Smooth muscle cell (in vitro differentiated cells): ENCODE measurements around the gene ZNF225. TPM values are rescaled to one million over a fixed set of nuclear protein-coding genes. Genes with fewer than 3 reads are reported as not detected.

Experiments
- DNase-seq: peaks from one replicate; lab custom pipeline; 2025; ENCODE audit not compliant: unreplicated experiment; lab: John Stamatoyannopoulos, UW
- H2AFZ ChIP-seq: fragments of 200-600 bp; sonication (generic); 2 replicates; pipeline ENCODE4 v1.6.0; 2016; ENCODE audit warnings: antibody characterized with exemption, low read depth, mild to moderate bottlenecking
- H3F3A ChIP-seq: fragments of 200-600 bp; sonication (generic); 2 replicates; pipeline ENCODE4 v1.6.0; 2017; ENCODE audit warnings: antibody characterized with exemption, low read depth
- H3K27ac ChIP-seq: fragments of 200-600 bp; sonication (generic); 2 replicates; pipeline ENCODE4 v1.5.1; 2016; ENCODE audit warnings: low read depth, mild to moderate bottlenecking
- H3K27me3 ChIP-seq: fragments of 200-600 bp; sonication (generic); 2 replicates; pipeline ENCODE4 v1.6.1; 2016; ENCODE audit warnings: low read depth, mild to moderate bottlenecking
- H3K36me3 ChIP-seq: fragments of 200-600 bp; sonication (generic); 2 replicates; pipeline ENCODE4 v1.5.1; 2016; ENCODE audit warnings: low read depth
- H3K4me1 ChIP-seq: fragments of 200-600 bp; sonication (generic); 2 replicates; pipeline ENCODE4 v1.5.1; 2016; ENCODE audit warnings: low read depth
- H3K4me2 ChIP-seq: fragments of 200-600 bp; sonication (generic); 2 replicates; pipeline ENCODE4 v1.6.0; 2016; ENCODE audit warnings: mild to moderate bottlenecking
- H3K4me3 ChIP-seq: fragments of 200-600 bp; sonication (generic); 2 replicates; pipeline ENCODE4 v1.5.1; 2016; ENCODE audit warnings: mild to moderate bottlenecking
- H3K79me2 ChIP-seq: fragments of 200-600 bp; sonication (generic); 2 replicates; pipeline ENCODE4 v1.6.0; 2016; ENCODE audit warnings: low read depth, mild to moderate bottlenecking
- H3K9ac ChIP-seq: fragments of 200-600 bp; sonication (generic); 2 replicates; pipeline ENCODE4 v1.6.0; 2016; ENCODE audit warnings: low read depth
- H3K9me3 ChIP-seq: fragments of 200-600 bp; sonication (generic); replicated peaks from 2 replicates; pipeline ENCODE4 v1.5.1; 2016; ENCODE audit warnings: low read depth
- H4K20me1 ChIP-seq: fragments of 200-600 bp; sonication (generic); 2 replicates; pipeline ENCODE4 v1.6.0; 2016; ENCODE audit warnings: low read depth
- WGBS: methylation state at CpG from one replicate; pipeline ENCODE4 v1.1.7; 2016; ENCODE audit warnings: low lambda C conversion rate; 5-methylcytosine and 5-hydroxymethylcytosine counted together
- polyA plus RNA-seq: library from polyadenylated mRNA; unstranded; fragments of >200 nt; fragmentation: Nextera tagmentation; extraction: Ambion mirVana; gene quantifications from 2 replicates; pipeline ENCODE4 v1.2.1, GENCODE V29; 2016
- total RNA-seq: library from RNA; depleted of rRNA; stranded (reverse); fragments of >200 nt; gene quantifications from 2 replicates; pipeline ENCODE4 v1.2.3, GENCODE V29; 2014
- TF ChIP-seq, protein P1 (sequence below): fragments of 200-600 bp; sonication (generic); IDR thresholded peaks from 2 replicates; pipeline ENCODE4 v1.5.1; 2017; ENCODE audit warnings: borderline replicate concordance, mild to moderate bottlenecking, antibody characterized with exemption; ENCODE audit not compliant: insufficient read depth, poor library complexity, severe bottlenecking

The ZNF225 gene
- total and polyA plus RNA-seq, 2 experiments from 2014 or later: 3.1 to 3.3 TPM

- Histone ChIP-seq H3F3A (no peaks in the 10 kb centered on the region), H3K9me3 (peaks cover 3% of the 10 kb centered on the region), H2AFZ (no peak overlapping the region), H3K27me3 (no peaks in the 10 kb centered on the region), H3K4me1 (no peaks in the 10 kb centered on the region), H4K20me1 (no peaks in the 10 kb centered on the region), H3K27ac (no peak overlapping the region), H3K4me2 (no peak overlapping the region), H3K4me3 (no peak overlapping the region), H3K36me3 (peaks cover 60% of the 10 kb centered on the region), H3K79me2 (peaks cover 7% of the 10 kb centered on the region), H3K9ac (no peak overlapping the region)
- TF ChIP-seq, protein P1, sequence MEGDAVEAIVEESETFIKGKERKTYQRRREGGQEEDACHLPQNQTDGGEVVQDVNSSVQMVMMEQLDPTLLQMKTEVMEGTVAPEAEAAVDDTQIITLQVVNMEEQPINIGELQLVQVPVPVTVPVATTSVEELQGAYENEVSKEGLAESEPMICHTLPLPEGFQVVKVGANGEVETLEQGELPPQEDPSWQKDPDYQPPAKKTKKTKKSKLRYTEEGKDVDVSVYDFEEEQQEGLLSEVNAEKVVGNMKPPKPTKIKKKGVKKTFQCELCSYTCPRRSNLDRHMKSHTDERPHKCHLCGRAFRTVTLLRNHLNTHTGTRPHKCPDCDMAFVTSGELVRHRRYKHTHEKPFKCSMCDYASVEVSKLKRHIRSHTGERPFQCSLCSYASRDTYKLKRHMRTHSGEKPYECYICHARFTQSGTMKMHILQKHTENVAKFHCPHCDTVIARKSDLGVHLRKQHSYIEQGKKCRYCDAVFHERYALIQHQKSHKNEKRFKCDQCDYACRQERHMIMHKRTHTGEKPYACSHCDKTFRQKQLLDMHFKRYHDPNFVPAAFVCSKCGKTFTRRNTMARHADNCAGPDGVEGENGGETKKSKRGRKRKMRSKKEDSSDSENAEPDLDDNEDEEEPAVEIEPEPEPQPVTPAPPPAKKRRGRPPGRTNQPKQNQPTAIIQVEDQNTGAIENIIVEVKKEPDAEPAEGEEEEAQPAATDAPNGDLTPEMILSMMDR: no peak
- DNase-seq: no peak
- WGBS: 97% methylated on average over 4 of the region's 4 CpGs
Measured at GRCh38 chr19:44149776-44150175, 36.6 kb downstream of the ZNF225 start.

- no peak overlapping the region for H3K27ac ChIP-seq
- no peak overlapping the region for H2AFZ ChIP-seq
- H3K4me1 ChIP-seq: no peaks in the 10 kb centered on the region
- no peak overlapping the region for H3K4me2 ChIP-seq
- TF ChIP-seq, protein P1: no peak
- peaks cover 78% of the 10 kb centered on the region for H3K36me3 ChIP-seq
- H4K20me1 ChIP-seq: no peaks in the 10 kb centered on the region
- DNase-seq: no peak
- WGBS: over 99% methylated on average over 5 of the region's 5 CpGs
- no peaks in the 10 kb centered on the region for H3K79me2 ChIP-seq
- H3K9ac ChIP-seq: no peak overlapping the region
- no peak overlapping the region for H3K4me3 ChIP-seq
- no peaks in the 10 kb centered on the region for H3K27me3 ChIP-seq
- H3F3A ChIP-seq: no peaks in the 10 kb centered on the region
- peaks cover 18% of the 10 kb centered on the region for H3K9me3 ChIP-seq
Measured at GRCh38 chr19:44151491-44151890, 38.3 kb downstream of the ZNF225 start.

DNA sequence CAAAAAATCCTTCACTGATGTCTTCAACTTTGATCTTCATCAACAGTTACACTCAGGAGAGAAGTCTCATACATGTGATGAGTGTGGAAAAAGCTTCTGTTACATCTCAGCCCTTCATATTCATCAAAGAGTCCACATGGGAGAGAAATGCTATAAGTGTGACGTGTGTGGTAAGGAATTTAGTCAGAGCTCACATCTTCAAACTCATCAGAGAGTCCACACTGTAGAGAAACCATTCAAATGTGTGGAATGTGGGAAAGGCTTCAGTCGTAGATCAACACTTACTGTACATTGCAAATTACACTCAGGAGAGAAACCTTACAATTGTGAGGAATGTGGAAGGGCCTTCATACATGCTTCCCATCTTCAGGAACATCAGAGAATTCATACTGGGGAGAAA is 43.3 kb downstream of the ZNF225 start:
- 98% methylated on average over 2 of the region's 2 CpGs for WGBS
- H3K79me2 ChIP-seq: no peaks in the 10 kb centered on the region
- peaks cover 54% of the 10 kb centered on the region for H3K36me3 ChIP-seq
- H3K9ac ChIP-seq: no peak overlapping the region
- H3K9me3 ChIP-seq: peaks cover 38% of the 10 kb centered on the region
- H3F3A ChIP-seq: no peaks in the 10 kb centered on the region
- no peaks in the 10 kb centered on the region for H3K4me1 ChIP-seq
- TF ChIP-seq, protein P1: no peak
- no peak overlapping the region for H3K4me2 ChIP-seq
- no peaks in the 10 kb centered on the region for H3K27me3 ChIP-seq
- H2AFZ ChIP-seq: no peak overlapping the region
- no peak for DNase-seq
- H3K27ac ChIP-seq: no peak overlapping the region
- H3K4me3 ChIP-seq: peak overlapping the region; percentile 8
- no peaks in the 10 kb centered on the region for H4K20me1 ChIP-seq

DNA sequence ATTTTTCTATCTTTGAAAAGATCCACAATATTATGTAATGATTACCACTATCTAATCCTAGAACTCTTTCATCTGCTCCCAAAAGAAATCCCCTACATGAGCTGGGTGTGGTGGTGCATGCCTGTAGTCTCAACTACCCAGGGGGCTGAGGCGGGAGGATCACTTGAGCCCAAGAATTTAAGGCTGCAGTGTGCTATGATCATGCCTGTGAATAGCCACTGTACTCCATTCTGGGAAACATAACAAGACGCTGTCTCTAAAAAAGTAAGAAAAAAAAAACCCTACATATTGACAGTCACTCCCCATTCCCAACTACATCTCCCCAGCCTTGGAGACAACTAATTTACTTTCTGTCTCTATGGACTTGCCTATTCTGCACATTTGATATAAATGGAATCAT is 50.6 kb downstream of the ZNF225 start:
- no peaks in the 10 kb centered on the region for H3F3A ChIP-seq
- peaks cover 34% of the 10 kb centered on the region for H3K79me2 ChIP-seq
- no peak overlapping the region for H3K27ac ChIP-seq
- H3K4me3 ChIP-seq: no peak overlapping the region
- H3K9me3 ChIP-seq: peaks cover under 1% of the 10 kb centered on the region
- no peak overlapping the region for H3K9ac ChIP-seq
- no peaks in the 10 kb centered on the region for H3K27me3 ChIP-seq
- peaks cover 12% of the 10 kb centered on the region for H3K36me3 ChIP-seq
- no peak overlapping the region for H2AFZ ChIP-seq
- H3K4me2 ChIP-seq: no peak overlapping the region
- no peak for DNase-seq
- H3K4me1 ChIP-seq: peaks cover 7% of the 10 kb centered on the region
- TF ChIP-seq, protein P1: no peak
- no peaks in the 10 kb centered on the region for H4K20me1 ChIP-seq
- 100% methylated on average over 2 of the region's 2 CpGs for WGBS
